NCI-H1417 (cell line): Measurements from ENCODE around the gene TTC24.
A peak's percentile ranks its signal among the peaks of the same experiment; 100 is the strongest.
"Not testable (repeated sequence)": the region's sequence is repeated elsewhere in the genome, so short reads cannot be mapped to it uniquely, and the experiment has no call there.

ENCODE experiments used
- DNase-seq, 3 experiments: peaks; one replicate each; lab custom pipeline; 2025; lab: John Stamatoyannopoulos, UW

TTC24 gene

GRCh38 chr1:156608036-156608674, 28.6 kb downstream of the TTC24 start:
- peak; percentile 63 to 87 (median 86) for DNase-seq

- DNase-seq = peak; percentile 64 to 84 (median 69)
Observed at GRCh38 chr1:156608981-156609380, 29.5 kb downstream of the TTC24 start.

- DNase-seq = not testable (repeated sequence)
Observed at GRCh38 chr1:156610072-156610471, 30.5 kb downstream of the TTC24 start.

- no peak for DNase-seq
Observed at GRCh38 chr1:156612666-156613065, 33.1 kb downstream of the TTC24 start.

- no peak for DNase-seq
Observed at GRCh38 chr1:156615946-156616345, 36.4 kb downstream of the TTC24 start.

GRCh38 chr1:156616463-156616862, 36.9 kb downstream of the TTC24 start:
- DNase-seq = peak; percentile 73 to 92 (median 91)

GRCh38 chr1:156618853-156619581, 39.5 kb downstream of the TTC24 start, which contains the start of gene HAPLN2:
Gene HAPLN2, plus strand, starts transcription at chr1:156619415. Its CDS starts 4,076 bp downstream, at chr1:156623491.
- DNase-seq = peak; percentile 42 to 61 (median 50)

- no peak for DNase-seq
Observed at GRCh38 chr1:156619582-156619955, 40.0 kb downstream of the TTC24 start.

- no peak for DNase-seq
Observed at GRCh38 chr1:156622581-156623297, 43.2 kb downstream of the TTC24 start.

GRCh38 chr1:156623946-156624813, 44.7 kb downstream of the TTC24 start:
- peak in 2 of 3 experiments; percentile 63 to 68 for DNase-seq

- DNase-seq = peak in 2 of 3 experiments; percentile 36 to 38
Observed at GRCh38 chr1:156624814-156625435, 45.4 kb downstream of the TTC24 start.

- DNase-seq = peak; percentile 39 to 73 (median 59)
Observed at GRCh38 chr1:156625436-156626078, 46.0 kb downstream of the TTC24 start.

- DNase-seq = no peak
Observed at GRCh38 chr1:156626079-156626438, 46.5 kb downstream of the TTC24 start.

- peak; percentile 51 to 82 (median 75) for DNase-seq
Observed at GRCh38 chr1:156627313-156627880, 47.9 kb downstream of the TTC24 start.

- DNase-seq = no peak
Observed at GRCh38 chr1:156629823-156630449, 50.4 kb downstream of the TTC24 start.

- not testable (repeated sequence) for DNase-seq
Observed at GRCh38 chr1:156631152-156631551, 51.6 kb downstream of the TTC24 start.

- no peak for DNase-seq
Observed at GRCh38 chr1:156632355-156632754, 52.8 kb downstream of the TTC24 start.
